Measurements from ENCODE around the gene DIS3L2. TPM values are rescaled to one million over a fixed set of nuclear protein-coding genes. Genes with fewer than 3 reads are reported as not detected.

Gene DIS3L2
- total and polyA plus RNA-seq, 2 of the 8 experiments (the other 6 are each of a cell fraction or from before 2014, with no cell fraction given) = 11.5 to 21.6 TPM

GRCh38 chr2:232014681-232015080 lies 53.2 kb downstream of the DIS3L2 start:
- Histone ChIP-seq H4K5ac (ENCODE audit: insufficient read length, low read depth, low read length) (no peak overlapping the region), H3K27me3 (replicated peaks in 1 of 4; ENCODE audit: control insufficient read depth in 3 of 4, extremely low read depth in 1 of 4, insufficient read depth in 3 of 4, low read length in 3 of 4) (no peaks in the 10 kb centered on the region), H3K4me2 (ENCODE audit: insufficient read depth in 1 of 2, low read depth in 2 of 2, low read length in 2 of 2) (no peak overlapping the region), H4K91ac (replicated peaks; ENCODE audit: insufficient read length, low read length) (no peak overlapping the region), H3K4me3 (ENCODE audit: extremely low read depth in 1 of 4, insufficient read depth in 2 of 4, low read depth in 3 of 4, low read length in 4 of 4) (no peak overlapping the region), H2AFZ (ENCODE audit: low read length) (no peak overlapping the region), H3K9me3 (ENCODE audit: insufficient read depth in 2 of 2, low read depth in 1 of 2, low read length in 1 of 2) (no peaks in the 10 kb centered on the region), H4K20me1 (replicated peaks in 1 of 2; ENCODE audit: control insufficient read depth in 1 of 2, insufficient read depth in 2 of 2, low read length in 2 of 2) (no peaks in the 10 kb centered on the region), H2AK5ac (ENCODE audit: low read depth, low read length) (no peak overlapping the region), H3K14ac (ENCODE audit: insufficient read length) (no peak overlapping the region), H3K36me3 (ENCODE audit: control insufficient read depth in 2 of 4, insufficient read depth in 4 of 4, low read length in 3 of 4) (peaks cover 0 to 5% (median 2%) of the 10 kb centered on the region in 4 experiments; a peak in 3 of 8 replicates), H3K4me1 (replicated peaks in 1 of 4; ENCODE audit: control insufficient read depth in 3 of 4, insufficient read depth in 4 of 4, low read length in 3 of 4) (peaks cover 0 to 2% (median 0%) of the 10 kb centered on the region in 4 experiments; a peak in 3 of 7 replicates), H3K9ac (replicated peaks in 1 of 4; ENCODE audit: extremely low read depth in 1 of 4, low read depth in 3 of 4, low read length in 3 of 4) (no peak overlapping the region), H3K56ac (replicated peaks; ENCODE audit: insufficient read length, low read depth, low read length) (no peak overlapping the region), H2BK5ac (ENCODE audit: low read depth, low read length) (no peak overlapping the region), H4K8ac (ENCODE audit: extremely low read depth, insufficient read depth, low read length) (no peak overlapping the region), H3K27ac (ENCODE audit: low read depth, low read length) (no peak overlapping the region), H2BK20ac (ENCODE audit: low read length) (no peak overlapping the region), H2BK15ac (ENCODE audit: low read length) (no peak overlapping the region), H2BK12ac (ENCODE audit: low read depth, low read length) (no peak overlapping the region), H3K23me2 (ENCODE audit: low read depth, low read length) (no peaks in the 10 kb centered on the region), H3K79me1 (ENCODE audit: low read depth, low read length) (no peaks in the 10 kb centered on the region; the same call in 1 of the 2 replicates), H3K4ac (replicated peaks; ENCODE audit: insufficient read length, low read depth, low read length) (no peak overlapping the region), H3K79me2 (ENCODE audit: control insufficient read depth in 1 of 2, insufficient read depth in 2 of 2, low read length in 2 of 2) (no peaks in the 10 kb centered on the region), H3K18ac (ENCODE audit: extremely low read depth, low read length) (no peak overlapping the region), H2BK120ac (replicated peaks; ENCODE audit: low read depth, low read length) (no peak overlapping the region), H3K23ac (ENCODE audit: insufficient read length) (no peak overlapping the region)
- TF ChIP-seq TAF1 (IDR thresholded peaks at IDR 0.05; ENCODE audit: low read depth, low read length) (no peak), CBX8 (IDR thresholded peaks at IDR 0.05; ENCODE audit: borderline replicate concordance, low read depth, low read length) (no peak), BCL11A (IDR thresholded peaks at IDR 0.05; ENCODE audit: low read depth in 2 of 2, low read length in 2 of 2) (no peak), SIRT6 (IDR thresholded peaks at IDR 0.05; ENCODE audit: low read length) (no peak), HDAC2 (IDR thresholded peaks at IDR 0.05; ENCODE audit: borderline replicate concordance in 1 of 2, low read depth in 2 of 2, low read length in 2 of 2) (no peak), BACH1 (IDR thresholded peaks at IDR 0.05; ENCODE audit: low read length) (no peak), CREB1 (IDR thresholded peaks at IDR 0.05) (no peak)
- DNase-seq (ENCODE audit: low read depth in 1 of 2, low spot score in 2 of 2) (no peak), FAIRE-seq (no peak)
- POLR2A ChIA-PET (ENCODE audit: partially characterized antibody) = interaction anchor here (0.9 kb wide), 1 partner anchor 8 kb away, joined by 4 read pairs; no protein-coding TSS in a partner anchor
- CTCF ChIA-PET (ENCODE audit: partially characterized antibody) = interaction anchor here (1.0 to 1.6 kb wide), 5 partner anchors 12 to 114 kb away, joined by 3 to 8 read pairs (median 4); partner anchors contain the start of gene DIS3L2
- WGBS, 2 experiments (ENCODE audit: extremely low coverage in 1 of 2, insufficient coverage in 1 of 2, insufficient read length in 1 of 2, insufficient replicate concordance in 2 of 2, low coverage in 1 of 2, low lambda C conversion rate in 2 of 2, missing lambda C conversion rate in 1 of 2) = 81% methylated on average over 4 of the region's 4 CpGs; no CpG with 5 or more reads in 1 of the 2 experiments

All from H1 (cell line).